HepG2 (cell line): ENCODE measurements around the gene GNAT2. TPM values are rescaled to one million over a fixed set of nuclear protein-coding genes. Genes with fewer than 3 reads are reported as not detected.
A peak's percentile ranks its signal among the peaks of the same experiment; 100 is the strongest.

Source experiments
- ATF1 ChIP-seq: IDR thresholded peaks from 2 replicates; pipeline ENCODE4 v1.6.1; 2016; ENCODE audit warnings: mild to moderate bottlenecking, control low read depth
- CREM ChIP-seq, 2 experiments: sonication (generic) in 1 of 2; formaldehyde crosslinking in 1 of 2; IDR thresholded peaks; 2 replicates each; pipeline versions ENCODE4 v1.4.0 to v1.6.1; 2016 to 2020; ENCODE audit warnings: antibody characterized with exemption in 1 of 2, mild to moderate bottlenecking in 1 of 2, missing genetic modification reagents in 1 of 2
- DNMT3B ChIP-seq: conservative IDR thresholded peaks from 2 replicates; pipeline ENCODE4 v1.6.1; 2016; ENCODE audit warnings: missing biosample characterization, control low read depth
- MIER2 ChIP-seq: IDR thresholded peaks from 2 replicates; pipeline ENCODE4 v1.6.1; 2016; ENCODE audit warnings: missing biosample characterization, missing genetic modification reagents
- NCOA2 ChIP-seq: sonication (generic); formaldehyde crosslinking; IDR thresholded peaks from 2 replicates; pipeline ENCODE4 v1.8.0; 2022; ENCODE audit warnings: inconsistent platforms
- NCOA5 ChIP-seq: sonication (generic); formaldehyde crosslinking; IDR thresholded peaks from 2 replicates; pipeline ENCODE4 v1.4.0; 2020; ENCODE audit warnings: missing genetic modification reagents
- NR2C2 ChIP-seq: sonication (generic); formaldehyde crosslinking; IDR thresholded peaks from 2 replicates; pipeline ENCODE4 v1.4.0; 2020; ENCODE audit warnings: missing genetic modification reagents, mild to moderate bottlenecking, moderate library complexity, borderline replicate concordance
- NR2F2 ChIP-seq: IDR thresholded peaks from 2 replicates; pipeline ENCODE4 v1.6.1; 2012; ENCODE audit warnings: low read depth, inconsistent platforms, borderline replicate concordance
- RFXAP ChIP-seq: sonication (generic); formaldehyde crosslinking; IDR thresholded peaks from 2 replicates; pipeline ENCODE4 v1.4.0; 2020; ENCODE audit warnings: missing genetic modification reagents, borderline replicate concordance
- ZNF138 ChIP-seq: sonication (generic); formaldehyde crosslinking; IDR thresholded peaks from 2 replicates; pipeline ENCODE4 v1.5.0; 2020; ENCODE audit warnings: mild to moderate bottlenecking, low read depth, missing genetic modification reagents
- ZNF317 ChIP-seq: sonication (generic); formaldehyde crosslinking; IDR thresholded peaks from 2 replicates; pipeline ENCODE4 v1.5.0; 2020; ENCODE audit warnings: mild to moderate bottlenecking, missing genetic modification reagents
- ZNF383 ChIP-seq: sonication (generic); formaldehyde crosslinking; IDR thresholded peaks from 2 replicates; pipeline ENCODE4 v1.4.0; 2020; ENCODE audit warnings: missing genetic modification reagents, mild to moderate bottlenecking, borderline replicate concordance
- ZNF496 ChIP-seq: sonication (generic); formaldehyde crosslinking; IDR thresholded peaks from 2 replicates; pipeline ENCODE4 v1.8.1; 2023; ENCODE audit warnings: mild to moderate bottlenecking, moderate library complexity, missing genetic modification reagents; ENCODE audit not compliant: insufficient replicate concordance
- ZNF644 ChIP-seq: IDR thresholded peaks from 2 replicates; pipeline ENCODE4 v1.6.1; 2016; ENCODE audit warnings: low read depth
- ZNF746 ChIP-seq: sonication (generic); formaldehyde crosslinking; IDR thresholded peaks from 2 replicates; pipeline ENCODE4 v1.8.0; 2022; ENCODE audit warnings: mild to moderate bottlenecking, missing genetic modification reagents
- polyA plus RNA-seq, 8 experiments: library from polyadenylated mRNA; depleted of rRNA in 3 of 8; stranded (reverse) in 7 of 8; unstranded in 1 of 8; fragments of >200 nt; fragmentation: Illumina TruSeq in 4 of 8; extraction: Trizol in 4 of 8; gene quantifications; 2 replicates each; pipeline versions ENCODE4 v1.2.1 to v1.2.3, GENCODE V29; 2011 to 2016; ENCODE audit warnings: low read depth in 4 of 8, missing spikeins in 1 of 8, mixed read lengths in 1 of 8; ENCODE audit not compliant: insufficient read depth in 1 of 8
- total RNA-seq, 5 experiments: library from RNA; depleted of rRNA; stranded (reverse); fragments of >200 nt; fragmentation: Illumina TruSeq; extraction: Trizol; gene quantifications; 2 replicates each; pipeline ENCODE4 v1.2.3, GENCODE V29; 2016; ENCODE audit warnings: low read depth in 1 of 5
- TF ChIP-seq, protein P1 (sequence below): sonication (generic); formaldehyde crosslinking; IDR thresholded peaks from 2 replicates; pipeline ENCODE4 v1.4.0; 2020; ENCODE audit warnings: missing genetic modification reagents, borderline replicate concordance
- TF ChIP-seq, protein P2 (sequence below): sonication (generic); formaldehyde crosslinking; IDR thresholded peaks from 2 replicates; pipeline ENCODE4 v1.5.0; 2020; ENCODE audit warnings: mild to moderate bottlenecking, low read depth, missing genetic modification reagents, borderline replicate concordance
- TF ChIP-seq, protein P3 (sequence below): sonication (generic); formaldehyde crosslinking; IDR thresholded peaks from 2 replicates; pipeline ENCODE4 v1.4.0; 2020; ENCODE audit warnings: missing genetic modification reagents, borderline replicate concordance
- TF ChIP-seq, protein P4 (sequence below): sonication (generic); formaldehyde crosslinking; IDR thresholded peaks from 2 replicates; pipeline ENCODE4 v1.8.1; 2023; ENCODE audit warnings: mild to moderate bottlenecking, inconsistent platforms, moderate library complexity, missing genetic modification reagents, borderline replicate concordance
- TF ChIP-seq, protein P5 (sequence below): sonication (generic); formaldehyde crosslinking; IDR thresholded peaks from 2 replicates; pipeline ENCODE4 v1.5.0; 2020; ENCODE audit warnings: missing genetic modification reagents
- TF ChIP-seq, protein P6 (sequence below): sonication (generic); formaldehyde crosslinking; IDR thresholded peaks from 2 replicates; pipeline ENCODE4 v1.4.0; 2020; ENCODE audit warnings: low read depth, mild to moderate bottlenecking, missing genetic modification reagents

Gene GNAT2
- total and polyA plus RNA-seq, 2 of the 13 experiments (the other 11 are each of a cell fraction or from before 2014, with no cell fraction given): 0.08 to 0.20 TPM

DNA sequence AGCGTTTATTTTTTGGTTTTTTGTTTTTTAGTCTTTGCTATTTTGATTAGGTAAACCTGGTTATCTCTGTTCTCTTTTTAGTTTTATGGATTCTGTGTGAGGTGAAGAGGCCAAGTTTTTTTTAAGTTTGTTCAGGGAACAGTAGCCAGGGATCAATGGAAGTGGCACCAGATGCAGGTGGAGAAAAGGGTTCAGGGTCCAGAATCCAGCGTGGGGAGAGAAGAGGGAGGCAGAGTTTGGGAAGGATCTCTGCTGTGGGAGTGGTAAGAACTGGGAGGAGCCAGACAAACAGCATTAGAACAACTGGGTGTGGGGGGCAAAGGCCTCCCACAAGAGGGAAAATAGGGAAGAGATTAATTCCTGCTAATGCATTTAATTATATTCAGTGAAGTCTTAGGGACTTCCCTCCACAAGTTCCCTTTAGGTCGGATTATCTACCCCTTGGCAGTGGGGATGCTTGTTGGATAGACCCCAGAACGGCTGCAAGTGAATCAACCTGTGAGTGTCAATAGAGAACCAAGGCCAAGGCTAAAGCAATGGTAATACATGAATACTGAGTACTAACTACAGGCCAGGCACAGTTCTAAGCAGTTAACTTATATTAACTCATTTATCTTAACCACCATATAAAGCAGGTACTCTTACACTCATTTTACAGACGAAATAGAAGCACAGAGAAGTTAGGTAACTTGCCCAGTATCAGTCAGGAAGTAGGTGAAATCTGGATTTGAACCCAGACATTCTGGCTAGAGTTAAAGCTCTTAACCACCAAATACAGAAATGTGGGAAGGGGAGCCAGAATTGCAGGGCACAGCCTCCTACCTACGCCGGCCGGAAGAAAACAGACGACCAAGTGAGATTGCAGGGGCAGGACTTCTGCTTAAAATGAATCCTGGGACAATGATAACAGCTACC, 498 bp downstream of the GNAT2 start (continued):
- TF ChIP-seq, protein P1, sequence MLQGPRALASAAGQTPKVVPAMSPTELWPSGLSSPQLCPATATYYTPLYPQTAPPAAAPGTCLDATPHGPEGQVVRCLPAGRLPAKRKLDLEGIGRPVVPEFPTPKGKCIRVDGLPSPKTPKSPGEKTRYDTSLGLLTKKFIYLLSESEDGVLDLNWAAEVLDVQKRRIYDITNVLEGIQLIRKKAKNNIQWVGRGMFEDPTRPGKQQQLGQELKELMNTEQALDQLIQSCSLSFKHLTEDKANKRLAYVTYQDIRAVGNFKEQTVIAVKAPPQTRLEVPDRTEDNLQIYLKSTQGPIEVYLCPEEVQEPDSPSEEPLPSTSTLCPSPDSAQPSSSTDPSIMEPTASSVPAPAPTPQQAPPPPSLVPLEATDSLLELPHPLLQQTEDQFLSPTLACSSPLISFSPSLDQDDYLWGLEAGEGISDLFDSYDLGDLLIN (CRISPR knock-in tag): no peak
- TF ChIP-seq ZNF138 (CRISPR knock-in tag): peak; percentile 27; the same call in 1 of the 2 replicates
- TF ChIP-seq, protein P2, sequence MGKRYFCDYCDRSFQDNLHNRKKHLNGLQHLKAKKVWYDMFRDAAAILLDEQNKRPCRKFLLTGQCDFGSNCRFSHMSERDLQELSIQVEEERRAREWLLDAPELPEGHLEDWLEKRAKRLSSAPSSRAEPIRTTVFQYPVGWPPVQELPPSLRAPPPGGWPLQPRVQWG (CRISPR knock-in tag): no peak
- TF ChIP-seq ZNF317 (CRISPR knock-in tag): peak; percentile 38; the same call in 1 of the 2 replicates
- TF ChIP-seq NR2C2 (CRISPR knock-in tag): peak; percentile 11; the same call in 1 of the 2 replicates
- TF ChIP-seq MIER2: 0 out of 2 replicates have a peak, but pooled peaks have one; percentile 16
- TF ChIP-seq, protein P3, sequence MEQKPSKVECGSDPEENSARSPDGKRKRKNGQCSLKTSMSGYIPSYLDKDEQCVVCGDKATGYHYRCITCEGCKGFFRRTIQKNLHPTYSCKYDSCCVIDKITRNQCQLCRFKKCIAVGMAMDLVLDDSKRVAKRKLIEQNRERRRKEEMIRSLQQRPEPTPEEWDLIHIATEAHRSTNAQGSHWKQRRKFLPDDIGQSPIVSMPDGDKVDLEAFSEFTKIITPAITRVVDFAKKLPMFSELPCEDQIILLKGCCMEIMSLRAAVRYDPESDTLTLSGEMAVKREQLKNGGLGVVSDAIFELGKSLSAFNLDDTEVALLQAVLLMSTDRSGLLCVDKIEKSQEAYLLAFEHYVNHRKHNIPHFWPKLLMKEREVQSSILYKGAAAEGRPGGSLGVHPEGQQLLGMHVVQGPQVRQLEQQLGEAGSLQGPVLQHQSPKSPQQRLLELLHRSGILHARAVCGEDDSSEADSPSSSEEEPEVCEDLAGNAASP (CRISPR knock-in tag): peak; percentile 73; the same call in 1 of the 2 replicates
- peak; percentile 53; the same call in 1 of the 2 replicates for TF ChIP-seq ZNF746 (CRISPR knock-in tag)
- peak; percentile 76 for TF ChIP-seq CREM (IDR thresholded peaks at IDR 0.05)
- no peak for TF ChIP-seq CREM (CRISPR knock-in tag; IDR thresholded peaks at IDR 0.05)
- TF ChIP-seq DNMT3B (CRISPR knock-in tag): no peak
- TF ChIP-seq, protein P4, sequence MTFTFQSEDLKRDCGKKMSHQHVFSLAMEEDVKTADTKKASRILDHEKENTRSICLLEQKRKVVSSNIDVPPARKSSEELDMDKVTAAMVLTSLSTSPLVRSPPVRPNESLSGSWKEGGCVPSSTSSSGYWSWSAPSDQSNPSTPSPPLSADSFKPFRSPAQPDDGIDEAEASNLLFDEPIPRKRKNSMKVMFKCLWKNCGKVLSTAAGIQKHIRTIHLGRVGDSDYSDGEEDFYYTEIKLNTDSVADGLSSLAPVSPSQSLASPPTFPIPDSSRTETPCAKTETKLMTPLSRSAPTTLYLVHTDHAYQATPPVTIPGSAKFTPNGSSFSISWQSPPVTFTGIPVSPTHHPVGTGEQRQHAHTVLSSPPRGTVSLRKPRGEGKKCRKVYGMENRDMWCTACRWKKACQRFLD (CRISPR knock-in tag): 0 out of 2 replicates have a peak, but pooled peaks have one; percentile 3
- TF ChIP-seq, protein P5, sequence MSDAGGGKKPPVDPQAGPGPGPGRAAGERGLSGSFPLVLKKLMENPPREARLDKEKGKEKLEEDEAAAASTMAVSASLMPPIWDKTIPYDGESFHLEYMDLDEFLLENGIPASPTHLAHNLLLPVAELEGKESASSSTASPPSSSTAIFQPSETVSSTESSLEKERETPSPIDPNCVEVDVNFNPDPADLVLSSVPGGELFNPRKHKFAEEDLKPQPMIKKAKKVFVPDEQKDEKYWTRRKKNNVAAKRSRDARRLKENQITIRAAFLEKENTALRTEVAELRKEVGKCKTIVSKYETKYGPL (CRISPR knock-in tag): no peak
- 0 out of 2 replicates have a peak, but pooled peaks have one; percentile 40 for TF ChIP-seq ZNF383 (CRISPR knock-in tag)
- TF ChIP-seq ATF1: 0 out of 2 replicates have a peak, but pooled peaks have one; percentile 56
- peak; percentile 93 for TF ChIP-seq NR2F2
- peak; percentile 63; the same call in 1 of the 2 replicates for TF ChIP-seq NCOA2
- TF ChIP-seq, protein P6, sequence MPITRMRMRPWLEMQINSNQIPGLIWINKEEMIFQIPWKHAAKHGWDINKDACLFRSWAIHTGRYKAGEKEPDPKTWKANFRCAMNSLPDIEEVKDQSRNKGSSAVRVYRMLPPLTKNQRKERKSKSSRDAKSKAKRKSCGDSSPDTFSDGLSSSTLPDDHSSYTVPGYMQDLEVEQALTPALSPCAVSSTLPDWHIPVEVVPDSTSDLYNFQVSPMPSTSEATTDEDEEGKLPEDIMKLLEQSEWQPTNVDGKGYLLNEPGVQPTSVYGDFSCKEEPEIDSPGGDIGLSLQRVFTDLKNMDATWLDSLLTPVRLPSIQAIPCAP: no peak
- TF ChIP-seq RFXAP (CRISPR knock-in tag): no peak
- no peak for TF ChIP-seq NCOA5
- no peak for TF ChIP-seq ZNF496 (CRISPR knock-in tag)
- peak; percentile 72; the same call in 1 of the 2 replicates for TF ChIP-seq ZNF644 (CRISPR knock-in tag)
